ENCODE results near the gene MDH2. TPM values are rescaled to one million over a fixed set of nuclear protein-coding genes. Genes with fewer than 3 reads are reported as not detected.

The MDH2 gene
- total and polyA plus RNA-seq, 10 of the 15 experiments (the other 5 are each of a cell fraction or from before 2014, with no cell fraction given) = 106 to 530 (median 202) TPM

DNA sequence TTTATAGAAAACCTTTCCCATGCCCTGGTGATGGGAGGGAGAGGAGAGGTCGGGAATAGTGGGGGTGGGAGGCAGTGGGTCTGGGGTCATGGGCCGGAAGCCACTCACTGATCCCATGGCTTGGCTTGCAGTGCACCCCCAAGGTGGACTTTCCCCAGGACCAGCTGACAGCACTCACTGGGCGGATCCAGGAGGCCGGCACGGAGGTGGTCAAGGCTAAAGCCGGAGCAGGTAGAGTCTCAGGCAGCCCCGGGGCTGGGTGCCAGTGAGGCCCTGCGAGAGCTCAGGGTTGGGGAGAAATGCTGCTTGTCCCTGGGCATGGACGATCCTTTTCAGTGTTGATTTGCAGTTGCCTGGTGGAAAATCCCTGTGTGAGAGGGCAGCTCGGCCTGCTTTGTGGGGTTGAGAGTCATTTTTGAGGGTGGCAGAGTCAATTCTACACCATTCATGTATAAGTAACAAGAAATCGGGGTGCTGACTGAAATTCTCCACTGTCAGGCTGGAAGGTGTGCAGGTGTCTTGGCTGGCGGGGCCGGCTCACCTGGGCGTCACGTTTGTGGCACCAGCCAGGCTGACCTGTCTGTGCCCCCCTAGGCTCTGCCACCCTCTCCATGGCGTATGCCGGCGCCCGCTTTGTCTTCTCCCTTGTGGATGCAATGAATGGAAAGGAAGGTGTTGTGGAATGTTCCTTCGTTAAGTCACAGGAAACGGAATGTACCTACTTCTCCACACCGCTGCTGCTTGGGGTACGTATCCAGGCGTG lies 16.5 kb downstream of the MDH2 start:
- ChIA-PET SMC1A (ENCODE audit: uncharacterized antibody, unreplicated experiment) (no interaction called here), CTCF (no interaction called here), POLR2A (no interaction called here), RAD21 (ENCODE audit: unreplicated experiment) (no interaction called here)
- H3K4me3 ChIP-seq = no peak overlapping the region
- no peak overlapping the region for H3K4me2 ChIP-seq (ENCODE audit: control insufficient read depth, insufficient read depth)
- peaks cover 29 to 54% of the 10 kb centered on the region in 2 experiments for H3K36me3 ChIP-seq (ENCODE audit: control insufficient read depth in 2 of 2, insufficient read depth in 2 of 2, low read length in 1 of 2)
- no peaks in the 10 kb centered on the region for H4K20me1 ChIP-seq (ENCODE audit: control insufficient read depth, insufficient read depth)
- in situ Hi-C loops (cut with MboI) (no loop called here), intact Hi-C loops (cut with micrococcal nuclease; ENCODE audit: unreplicated experiment) (no loop called here)
- no TSS peak for BruUV-seq (replicated peaks)
- no peak for FAIRE-seq
- no peak for DNase-seq (ENCODE audit: low read depth, low spot score)
- no peaks in the 10 kb centered on the region for H3K9me3 ChIP-seq (replicated peaks; ENCODE audit: control insufficient read depth, insufficient read depth, low read length)
- H3K27me3 ChIP-seq (replicated peaks in 1 of 2; ENCODE audit: control insufficient read depth in 2 of 2, insufficient read depth in 2 of 2, low read length in 1 of 2) = no peaks in the 10 kb centered on the region
- no peak overlapping the region for H3K27ac ChIP-seq (ENCODE audit: control insufficient read depth, insufficient read depth)
- WGBS (ENCODE audit: insufficient coverage, insufficient replicate concordance, low lambda C conversion rate, missing lambda C conversion rate) = 96% methylated on average over 24 of the region's 24 CpGs
- TF ChIP-seq POLR2A (IDR thresholded peaks at IDR 0.05; ENCODE audit: low read depth, low read length) (0 out of 2 replicates have a peak, but pooled peaks have one; percentile 20), RELB (IDR thresholded peaks at IDR 0.05; ENCODE audit: low read depth) (no peak)
- no peaks in the 10 kb centered on the region; the same call in 1 of the 2 replicates for H3K4me1 ChIP-seq (ENCODE audit: control insufficient read depth, insufficient read depth, low read length)
- H2AFZ ChIP-seq (ENCODE audit: control insufficient read depth, low read depth, low read length) = no peak overlapping the region
- H3K79me2 ChIP-seq (ENCODE audit: control insufficient read depth, insufficient read depth, low read length) = no peaks in the 10 kb centered on the region
- no peak for ATAC-seq
- no peak overlapping the region for H3K9ac ChIP-seq (ENCODE audit: control insufficient read depth, insufficient read depth, low read length)

DNA sequence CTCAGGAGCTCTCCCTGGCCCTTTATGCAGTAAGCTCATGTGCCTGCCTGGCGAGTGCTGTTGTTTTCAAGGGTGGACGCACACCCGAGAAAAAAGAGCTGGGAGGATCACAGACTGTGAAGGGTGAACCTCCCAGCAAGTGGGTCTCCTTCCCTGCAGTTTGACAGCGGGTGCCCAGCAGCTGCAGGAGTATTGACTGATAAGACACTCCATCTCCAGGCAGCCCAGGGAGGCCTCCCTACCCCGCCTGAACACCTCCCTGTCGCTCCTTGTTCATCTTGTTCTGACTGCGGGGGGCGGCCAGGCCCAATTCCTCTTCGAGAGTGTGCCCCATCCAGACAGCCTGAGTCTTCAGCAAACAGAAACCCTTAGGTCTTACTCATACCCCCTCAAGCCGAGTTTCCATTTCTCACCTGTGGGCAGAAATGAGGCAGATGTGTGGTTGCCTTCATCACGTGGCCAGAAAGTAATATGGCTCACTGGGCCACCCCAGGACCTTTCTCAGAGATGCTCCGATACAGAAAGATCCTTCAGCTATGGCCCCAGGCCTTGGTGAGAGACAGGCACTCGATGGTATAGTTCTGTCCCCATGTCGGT lies 17.2 kb downstream of the MDH2 start:
- no TSS peak for BruUV-seq (replicated peaks)
- Histone ChIP-seq H3K9ac (ENCODE audit: control insufficient read depth, insufficient read depth, low read length) (no peak overlapping the region), H3K4me1 (ENCODE audit: control insufficient read depth, insufficient read depth, low read length) (no peaks in the 10 kb centered on the region; the same call in 1 of the 2 replicates), H3K36me3 (ENCODE audit: control insufficient read depth in 2 of 2, insufficient read depth in 2 of 2, low read length in 1 of 2) (peaks cover 24 to 50% of the 10 kb centered on the region in 2 experiments), H3K4me2 (ENCODE audit: control insufficient read depth, insufficient read depth) (no peak overlapping the region), H3K27ac (ENCODE audit: control insufficient read depth, insufficient read depth) (no peak overlapping the region), H2AFZ (ENCODE audit: control insufficient read depth, low read depth, low read length) (no peak overlapping the region), H4K20me1 (ENCODE audit: control insufficient read depth, insufficient read depth) (no peaks in the 10 kb centered on the region), H3K79me2 (ENCODE audit: control insufficient read depth, insufficient read depth, low read length) (no peaks in the 10 kb centered on the region), H3K4me3 (no peak overlapping the region), H3K27me3 (replicated peaks in 1 of 2; ENCODE audit: control insufficient read depth in 2 of 2, insufficient read depth in 2 of 2, low read length in 1 of 2) (no peaks in the 10 kb centered on the region), H3K9me3 (replicated peaks; ENCODE audit: control insufficient read depth, insufficient read depth, low read length) (no peaks in the 10 kb centered on the region)
- 70% methylated on average over 14 of the region's 14 CpGs for WGBS (ENCODE audit: insufficient coverage, insufficient replicate concordance, low lambda C conversion rate, missing lambda C conversion rate)
- intact Hi-C loops (cut with micrococcal nuclease; ENCODE audit: unreplicated experiment) = no loop called here
- ChIA-PET POLR2A (no interaction called here), CTCF (no interaction called here), SMC1A (ENCODE audit: uncharacterized antibody, unreplicated experiment) (no interaction called here), RAD21 (ENCODE audit: unreplicated experiment) (no interaction called here)
- peak; percentile 32 for ATAC-seq
- FAIRE-seq = no peak
- no peak for TF ChIP-seq NFIC (IDR thresholded peaks at IDR 0.05; ENCODE audit: low read depth, low read length)
- TF ChIP-seq, protein P1, sequence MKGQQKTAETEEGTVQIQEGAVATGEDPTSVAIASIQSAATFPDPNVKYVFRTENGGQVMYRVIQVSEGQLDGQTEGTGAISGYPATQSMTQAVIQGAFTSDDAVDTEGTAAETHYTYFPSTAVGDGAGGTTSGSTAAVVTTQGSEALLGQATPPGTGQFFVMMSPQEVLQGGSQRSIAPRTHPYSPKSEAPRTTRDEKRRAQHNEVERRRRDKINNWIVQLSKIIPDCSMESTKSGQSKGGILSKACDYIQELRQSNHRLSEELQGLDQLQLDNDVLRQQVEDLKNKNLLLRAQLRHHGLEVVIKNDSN (IDR thresholded peaks at IDR 0.05; ENCODE audit: borderline replicate concordance, extremely low read length, insufficient read depth, low read depth, low read length) = no peak
- TF ChIP-seq FOXM1 (IDR thresholded peaks at IDR 0.05; ENCODE audit: low read depth, low read length) = no peak
- TF ChIP-seq RB1 (IDR thresholded peaks at IDR 0.05; ENCODE audit: borderline replicate concordance) = no peak
- no peak for TF ChIP-seq ZBED1 (IDR thresholded peaks at IDR 0.05; ENCODE audit: borderline replicate concordance)
- no peak for DNase-seq (ENCODE audit: low read depth, low spot score)
- in situ Hi-C loops (cut with MboI) = no loop called here
